Mesothelial cell of epicardium (in vitro differentiated cells): Measurements from ENCODE around the gene IL31RA. TPM values are rescaled to one million over a fixed set of nuclear protein-coding genes. Genes with fewer than 3 reads are reported as not detected.

Source experiments
- DNase-seq, 2 experiments: peaks; one replicate each; pipeline ENCODE4 v3.0.0; 2021; ENCODE audit warnings: low spot score in 2 of 2; ENCODE audit not compliant: unreplicated experiment in 2 of 2
- H3K27ac Mint-ChIP-seq: 2 replicates; pipeline ENCODE4 v1.8.0; 2021; ENCODE audit warnings: mixed read lengths
- H3K27me3 Mint-ChIP-seq: 2 replicates; pipeline ENCODE4 v1.8.0; 2021; ENCODE audit warnings: low read depth, mixed read lengths
- H3K36me3 Mint-ChIP-seq: 2 replicates; pipeline ENCODE4 v1.8.0; 2021; ENCODE audit warnings: mixed read lengths
- H3K4me1 Mint-ChIP-seq: 2 replicates; pipeline ENCODE4 v1.8.0; 2021; ENCODE audit warnings: mixed read lengths
- H3K4me3 Mint-ChIP-seq: 2 replicates; pipeline ENCODE4 v1.8.0; 2021; ENCODE audit warnings: mild to moderate bottlenecking, moderate library complexity, mixed read lengths
- H3K9me3 Mint-ChIP-seq: 2 replicates; pipeline ENCODE4 v1.8.0; 2021; ENCODE audit warnings: mixed read lengths
- CTCF ChIP-seq: fragments of 200-600 bp; sonication (generic); IDR thresholded peaks from one replicate; pipeline ENCODE4 v1.5.0; 2021; ENCODE audit warnings: antibody characterized with exemption; ENCODE audit not compliant: unreplicated experiment
- total RNA-seq: library from RNA; stranded (reverse); gene quantifications from 3 replicates; pipeline ENCODE4 v1.2.1, GENCODE V29; 2021

The IL31RA gene
- total RNA-seq, 1 donor from 2014 or later = not detected

- no peak for DNase-seq
- TF ChIP-seq CTCF = no peak
- Mint-ChIP-seq H3K27me3 (no peaks in the 10 kb centered on the region), H3K4me1 (no peaks in the 10 kb centered on the region), H3K27ac (no peak overlapping the region), H3K9me3 (no peaks in the 10 kb centered on the region), H3K36me3 (no peaks in the 10 kb centered on the region), H3K4me3 (no peak overlapping the region)
Observed at GRCh38 chr5:55925712-55926111, 74.6 kb downstream of the IL31RA start.

GRCh38 chr5:55926476-55926875, 75.3 kb downstream of the IL31RA start:
- Mint-ChIP-seq H3K9me3 (no peaks in the 10 kb centered on the region), H3K4me3 (no peak overlapping the region), H3K4me1 (no peaks in the 10 kb centered on the region), H3K36me3 (no peaks in the 10 kb centered on the region), H3K27me3 (no peaks in the 10 kb centered on the region), H3K27ac (no peak overlapping the region)
- DNase-seq = no peak
- no peak for TF ChIP-seq CTCF

GRCh38 chr5:55927861-55928655, 76.9 kb downstream of the IL31RA start:
- Mint-ChIP-seq H3K4me3 (no peak overlapping the region), H3K9me3 (no peaks in the 10 kb centered on the region), H3K4me1 (no peaks in the 10 kb centered on the region), H3K27me3 (no peaks in the 10 kb centered on the region), H3K36me3 (no peaks in the 10 kb centered on the region), H3K27ac (no peak overlapping the region)
- no peak for DNase-seq
- TF ChIP-seq CTCF = no peak

GRCh38 chr5:55929020-55929799, 78.1 kb downstream of the IL31RA start:
- TF ChIP-seq CTCF = no peak
- no peaks in the 10 kb centered on the region for H3K4me1 Mint-ChIP-seq
- H3K4me3 Mint-ChIP-seq = no peak overlapping the region
- H3K27me3 Mint-ChIP-seq = no peaks in the 10 kb centered on the region
- no peak for DNase-seq
- H3K9me3 Mint-ChIP-seq = no peaks in the 10 kb centered on the region
- no peaks in the 10 kb centered on the region for H3K36me3 Mint-ChIP-seq
- H3K27ac Mint-ChIP-seq = no peak overlapping the region

GRCh38 chr5:55932700-55933099, 81.5 kb downstream of the IL31RA start:
- Mint-ChIP-seq H3K4me3 (no peak overlapping the region), H3K27me3 (no peaks in the 10 kb centered on the region), H3K27ac (no peak overlapping the region), H3K36me3 (no peaks in the 10 kb centered on the region), H3K9me3 (no peaks in the 10 kb centered on the region), H3K4me1 (no peaks in the 10 kb centered on the region)
- TF ChIP-seq CTCF = no peak
- no peak for DNase-seq
